ENCODE results near the gene ATP6V0A1. TPM values are rescaled to one million over a fixed set of nuclear protein-coding genes. Genes with fewer than 3 reads are reported as not detected.

Gene ATP6V0A1
- total RNA-seq, 2 experiments from 2014 or later, result 10.4 to 14.4 TPM

DNA sequence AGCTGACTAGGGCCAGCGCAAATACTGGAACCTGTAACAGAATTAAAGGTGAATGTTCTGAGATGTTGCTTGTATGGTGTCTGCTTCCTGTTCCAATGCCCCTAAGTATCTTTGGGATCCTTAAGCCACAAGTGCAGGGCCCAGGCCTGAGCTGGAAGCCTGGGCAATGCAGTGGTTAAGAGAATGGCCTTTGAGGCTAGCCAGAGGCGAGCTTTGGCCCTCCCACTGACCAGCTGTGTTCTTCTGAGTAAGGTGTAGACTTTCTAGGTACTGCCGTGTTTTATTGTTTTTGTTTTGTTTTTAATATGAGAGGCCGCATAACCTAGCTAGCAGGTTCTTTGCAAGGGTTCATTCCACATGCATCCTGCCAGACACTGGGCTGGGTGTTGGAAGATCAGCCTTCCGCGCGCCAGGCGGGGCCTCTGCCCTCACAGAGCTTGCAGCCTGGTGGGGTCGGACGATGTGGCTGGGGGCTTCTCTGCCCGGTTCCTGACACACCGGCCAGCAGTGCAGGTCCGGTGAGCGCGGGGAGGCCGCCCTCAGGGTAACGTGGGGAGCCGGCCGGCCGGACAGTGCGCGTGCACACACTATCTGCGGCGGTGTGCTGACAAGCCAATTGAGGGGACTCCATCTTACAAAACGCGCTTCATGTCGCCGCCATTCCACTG, 107.7 kb downstream of the ATP6V0A1 start:
- no peak for ATAC-seq (ENCODE audit: poor library complexity)
- Mint-ChIP-seq H3K9me3 (no peaks in the 10 kb centered on the region), H3K4me3 (peak overlapping the region; percentile 97), H3K4me1 (ENCODE audit: low read depth) (peaks cover 47% of the 10 kb centered on the region), H3K36me3 (ENCODE audit: low read depth) (peaks cover 80% of the 10 kb centered on the region), H3K27ac (peak overlapping the region; percentile 96), H3K27me3 (no peaks in the 10 kb centered on the region)
- Histone ChIP-seq H3K27me3 (ENCODE audit: control insufficient read depth in 1 of 2, insufficient read depth in 2 of 2, low read length in 2 of 2) (no peaks in the 10 kb centered on the region), H3K27ac (ENCODE audit: low read depth in 1 of 2, low read length in 2 of 2) (peak overlapping the region; percentile 81 to 86), H3K9me3 (ENCODE audit: control insufficient read depth in 1 of 2, insufficient read depth in 1 of 2, low read length in 2 of 2) (no peaks in the 10 kb centered on the region), H3K4me3 (ENCODE audit: low read length) (peak overlapping the region; percentile 96), H3K4me1 (ENCODE audit: insufficient read depth, low read length) (peaks cover 70% of the 10 kb centered on the region), H3K36me3 (ENCODE audit: insufficient read depth, low read length) (peaks cover 62% of the 10 kb centered on the region)
- intact Hi-C loops (cut with DNase I, micrococcal nuclease), result loop anchor here in 1 of 2 experiments (2.0 kb wide), 1 partner anchor 42 kb away; the partner anchor contains the start of genes RETREG3 and TUBG1
- peak in 1 of 14 experiments; percentile 26 for DNase-seq
- ChIA-PET CTCF (interaction anchor here (0.8 to 4.6 kb wide), 2 partner anchors 11 to 197 kb away, joined by 3 to 45 read pairs; partner anchors contain the start of gene PSMC3IP), POLR2A (interaction anchor here (0.6 to 2.6 kb wide), 8 partner anchors 11 to 878 kb away, joined by 3 to 26 read pairs (median 6); partner anchors contain the start of genes EIF1, NAGLU, ODAD4 and PSMC3IP)
- TF ChIP-seq, protein P1, sequence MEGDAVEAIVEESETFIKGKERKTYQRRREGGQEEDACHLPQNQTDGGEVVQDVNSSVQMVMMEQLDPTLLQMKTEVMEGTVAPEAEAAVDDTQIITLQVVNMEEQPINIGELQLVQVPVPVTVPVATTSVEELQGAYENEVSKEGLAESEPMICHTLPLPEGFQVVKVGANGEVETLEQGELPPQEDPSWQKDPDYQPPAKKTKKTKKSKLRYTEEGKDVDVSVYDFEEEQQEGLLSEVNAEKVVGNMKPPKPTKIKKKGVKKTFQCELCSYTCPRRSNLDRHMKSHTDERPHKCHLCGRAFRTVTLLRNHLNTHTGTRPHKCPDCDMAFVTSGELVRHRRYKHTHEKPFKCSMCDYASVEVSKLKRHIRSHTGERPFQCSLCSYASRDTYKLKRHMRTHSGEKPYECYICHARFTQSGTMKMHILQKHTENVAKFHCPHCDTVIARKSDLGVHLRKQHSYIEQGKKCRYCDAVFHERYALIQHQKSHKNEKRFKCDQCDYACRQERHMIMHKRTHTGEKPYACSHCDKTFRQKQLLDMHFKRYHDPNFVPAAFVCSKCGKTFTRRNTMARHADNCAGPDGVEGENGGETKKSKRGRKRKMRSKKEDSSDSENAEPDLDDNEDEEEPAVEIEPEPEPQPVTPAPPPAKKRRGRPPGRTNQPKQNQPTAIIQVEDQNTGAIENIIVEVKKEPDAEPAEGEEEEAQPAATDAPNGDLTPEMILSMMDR (IDR thresholded peaks at IDR 0.05), result no peak

DNA sequence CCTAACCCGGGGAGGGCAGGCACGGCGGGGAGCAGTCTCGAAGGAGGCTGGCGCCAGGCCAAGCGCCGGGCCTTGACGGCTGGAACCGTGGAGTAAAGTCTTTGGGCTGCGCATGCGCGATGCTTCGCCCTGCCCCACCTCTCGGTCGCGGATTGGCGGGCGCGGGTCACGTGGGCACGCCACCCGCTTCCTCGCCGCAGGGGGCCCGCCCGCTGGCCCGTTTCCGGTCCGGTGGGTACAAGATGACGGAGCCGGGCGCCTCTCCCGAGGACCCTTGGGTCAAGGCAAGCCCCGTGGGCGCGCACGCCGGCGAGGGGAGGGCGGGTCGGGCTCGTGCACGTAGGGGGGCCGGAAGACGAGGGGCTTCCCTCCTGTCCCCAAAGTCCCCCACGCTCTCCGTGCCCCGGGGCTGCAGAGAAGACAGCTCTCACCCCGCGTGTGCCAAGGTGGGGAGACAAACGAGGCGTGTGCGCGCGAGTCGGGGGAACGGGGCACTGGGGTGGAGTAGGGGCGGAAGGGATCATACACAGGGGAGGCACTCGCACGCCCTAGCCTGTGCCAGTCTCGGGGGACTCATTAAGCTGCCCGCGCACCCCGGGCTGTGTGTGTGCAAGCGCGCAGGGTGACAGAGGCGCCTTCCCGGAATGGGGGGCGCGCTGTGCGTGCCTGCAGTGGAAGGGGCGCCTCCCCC, 108.3 kb downstream of the ATP6V0A1 start, which contains the start of gene MLX:
Gene MLX, plus strand, starts transcription at position 218 of the 691 bp plus-strand sequence. Its CDS starts 25 bp downstream, at position 243.
- H3K4me1 ChIP-seq (ENCODE audit: insufficient read depth, low read length), result peaks cover 64% of the 10 kb centered on the region
- H3K36me3 ChIP-seq (ENCODE audit: insufficient read depth, low read length), result peaks cover 69% of the 10 kb centered on the region
- no peaks in the 10 kb centered on the region for H3K9me3 Mint-ChIP-seq
- peak within 1 kb of the TSS; percentile 96 for H3K4me3 ChIP-seq (ENCODE audit: low read length)
- peaks cover 83% of the 10 kb centered on the region for H3K36me3 Mint-ChIP-seq (ENCODE audit: low read depth)
- peak; percentile 68 for ATAC-seq (ENCODE audit: poor library complexity)
- H3K27ac ChIP-seq (ENCODE audit: low read depth in 1 of 2, low read length in 2 of 2), result peak within 1 kb of the TSS; percentile 83 to 86
- peaks cover 42% of the 10 kb centered on the region for H3K4me1 Mint-ChIP-seq (ENCODE audit: low read depth)
- H3K4me3 Mint-ChIP-seq, result peak within 1 kb of the TSS; percentile 97
- ChIA-PET CTCF (interaction anchor here (0.8 to 4.6 kb wide), 3 partner anchors 11 to 20 kb away, joined by 3 to 45 read pairs (median 3); partner anchors contain the start of gene PSMC3IP), POLR2A (interaction anchor here (0.6 to 2.6 kb wide), 11 partner anchors 11 to 879 kb away, joined by 3 to 26 read pairs (median 6); partner anchors contain the start of genes EIF1, NAGLU, ODAD4 and PSMC3IP)
- intact Hi-C loops (cut with DNase I, micrococcal nuclease), result loop anchor here in 1 of 2 experiments (2.0 kb wide), 1 partner anchor 42 kb away; the partner anchor contains the start of genes RETREG3 and TUBG1
- peak within 1 kb of the TSS; percentile 96 for H3K27ac Mint-ChIP-seq
- TF ChIP-seq, protein P1 (IDR thresholded peaks at IDR 0.05), result no peak
- H3K9me3 ChIP-seq (ENCODE audit: control insufficient read depth in 1 of 2, insufficient read depth in 1 of 2, low read length in 2 of 2), result no peaks in the 10 kb centered on the region
- no peaks in the 10 kb centered on the region for H3K27me3 ChIP-seq (ENCODE audit: control insufficient read depth in 1 of 2, insufficient read depth in 2 of 2, low read length in 2 of 2)
- DNase-seq, result peak; percentile 83 to 97 (median 90)
- H3K27me3 Mint-ChIP-seq, result no peaks in the 10 kb centered on the region
